ENCODE results near the gene KRT26. TPM values are rescaled to one million over a fixed set of nuclear protein-coding genes. Genes with fewer than 3 reads are reported as not detected.
"Not testable (repeated sequence)": the region's sequence is repeated elsewhere in the genome, so short reads cannot be mapped to it uniquely, and the experiment has no call there.

Gene KRT26
- total and polyA plus RNA-seq, 2 of the 4 experiments (the other 2 are of a cell fraction): not detected

DNA sequence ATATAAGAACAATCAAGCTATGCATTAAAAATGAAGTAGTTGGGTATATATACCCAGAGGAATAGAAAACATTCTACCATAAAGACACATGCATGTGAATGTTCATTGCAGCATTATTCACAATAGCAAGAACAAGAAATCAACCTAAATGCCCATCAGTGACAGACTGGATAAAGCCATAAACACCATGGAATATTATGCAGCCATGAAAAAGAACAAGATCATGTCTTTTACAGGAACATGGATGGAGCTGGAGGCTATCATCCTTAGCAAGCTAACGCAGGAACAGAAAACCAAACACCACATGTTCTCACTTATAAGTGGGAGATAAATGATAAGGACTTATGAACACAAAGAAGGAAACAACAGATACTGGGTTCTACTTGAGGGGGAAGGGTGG is 23.3 kb downstream of the KRT26 start:
- H3K36me3 ChIP-seq (ENCODE audit: control insufficient read depth, insufficient read depth, low read length); H3K4me3 ChIP-seq (ENCODE audit: insufficient read depth, low read depth, low read length); H4K5ac ChIP-seq (ENCODE audit: low read depth, low read length); H2BK20ac ChIP-seq (ENCODE audit: low read depth, low read length); H3K4me2 ChIP-seq (ENCODE audit: low read depth, low read length); H3K9me3 ChIP-seq (ENCODE audit: control insufficient read depth, insufficient read depth, low read length); H3K79me1 ChIP-seq (ENCODE audit: low read depth in 1 of 2, low read length in 2 of 2); H4K91ac ChIP-seq (ENCODE audit: insufficient read depth, low read depth, low read length); dilution Hi-C loops (cut with HindIII; ENCODE audit: low sequenced_read_pairs, unreplicated experiment); intact Hi-C loops (cut with micrococcal nuclease); H2BK15ac ChIP-seq (ENCODE audit: low read depth, low read length); H2BK120ac ChIP-seq (ENCODE audit: low read depth, low read length); H3K23ac ChIP-seq (ENCODE audit: low read depth, low read length); H2AK5ac ChIP-seq (ENCODE audit: low read depth, low read length); DNase-seq; H2AFZ ChIP-seq (replicated peaks; ENCODE audit: low read length, poor library complexity); CTCF ChIA-PET; in situ Hi-C loops (cut with MboI; ENCODE audit: low sequenced_read_pairs); H3K9ac ChIP-seq (ENCODE audit: low read depth, low read length); ATAC-seq (ENCODE audit: low read depth); POLR2A ChIA-PET (ENCODE audit: unreplicated experiment); H3K14ac ChIP-seq (replicated peaks; ENCODE audit: low read depth, low read length); H4K8ac ChIP-seq (ENCODE audit: low read depth in 2 of 2, low read length in 2 of 2); H4K20me1 ChIP-seq (ENCODE audit: insufficient read depth, low read length); H3K9me1 ChIP-seq (ENCODE audit: insufficient read depth, low read length); H3K4ac ChIP-seq (ENCODE audit: low read depth, low read length); H3K27ac ChIP-seq (ENCODE audit: insufficient read depth, low read length); BruUV-seq (replicated peaks); H2AK9ac ChIP-seq (replicated peaks; ENCODE audit: low read depth, low read length, poor library complexity); H2BK5ac ChIP-seq (ENCODE audit: low read depth, low read length, poor library complexity, severe bottlenecking); H3K18ac ChIP-seq (ENCODE audit: low read depth, low read length); H3K56ac ChIP-seq (ENCODE audit: extremely low read depth, insufficient read depth, low read length); H3K4me1 ChIP-seq (ENCODE audit: control insufficient read depth, insufficient read depth, low read length): not testable (repeated sequence)
- peaks cover 22% of the 10 kb centered on the region for H3K27me3 ChIP-seq (ENCODE audit: control insufficient read depth, insufficient read depth, low read length)
- no CpG with 5 or more reads among the region's 1 CpG for WGBS, 2 experiments (ENCODE audit: extremely low coverage in 2 of 2, insufficient read length in 1 of 2)
